GM12878 (cell line): ENCODE data around the gene FAM171A1.

Source experiments
- SMAD5 ChIP-seq: IDR thresholded peaks from 2 replicates; pipeline ENCODE4 v1.6.1; 2016; ENCODE audit warnings: antibody characterized with exemption, low read depth
- TF ChIP-seq, protein P1 (sequence below), 3 experiments: IDR thresholded peaks in 2 of 3; conservative IDR thresholded peaks in 1 of 3; 2 replicates each; pipeline ENCODE4 v1.5.1; 2011; ENCODE audit warnings: low read depth in 3 of 3, low read length in 3 of 3, mild to moderate bottlenecking in 3 of 3, control low read depth in 2 of 3, moderate library complexity in 2 of 3, inconsistent platforms in 1 of 3, mixed read lengths in 1 of 3; ENCODE audit not compliant: control insufficient read depth in 2 of 3, insufficient read depth in 1 of 3; ENCODE audit errors: extremely low read depth in 1 of 3

- TF ChIP-seq SMAD5, result no peak
- TF ChIP-seq, protein P1, sequence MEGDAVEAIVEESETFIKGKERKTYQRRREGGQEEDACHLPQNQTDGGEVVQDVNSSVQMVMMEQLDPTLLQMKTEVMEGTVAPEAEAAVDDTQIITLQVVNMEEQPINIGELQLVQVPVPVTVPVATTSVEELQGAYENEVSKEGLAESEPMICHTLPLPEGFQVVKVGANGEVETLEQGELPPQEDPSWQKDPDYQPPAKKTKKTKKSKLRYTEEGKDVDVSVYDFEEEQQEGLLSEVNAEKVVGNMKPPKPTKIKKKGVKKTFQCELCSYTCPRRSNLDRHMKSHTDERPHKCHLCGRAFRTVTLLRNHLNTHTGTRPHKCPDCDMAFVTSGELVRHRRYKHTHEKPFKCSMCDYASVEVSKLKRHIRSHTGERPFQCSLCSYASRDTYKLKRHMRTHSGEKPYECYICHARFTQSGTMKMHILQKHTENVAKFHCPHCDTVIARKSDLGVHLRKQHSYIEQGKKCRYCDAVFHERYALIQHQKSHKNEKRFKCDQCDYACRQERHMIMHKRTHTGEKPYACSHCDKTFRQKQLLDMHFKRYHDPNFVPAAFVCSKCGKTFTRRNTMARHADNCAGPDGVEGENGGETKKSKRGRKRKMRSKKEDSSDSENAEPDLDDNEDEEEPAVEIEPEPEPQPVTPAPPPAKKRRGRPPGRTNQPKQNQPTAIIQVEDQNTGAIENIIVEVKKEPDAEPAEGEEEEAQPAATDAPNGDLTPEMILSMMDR (IDR thresholded peaks at IDR 0.05 in 2 of 3, conservative IDR thresholded peaks at IDR 0.05 in 1 of 3; ENCODE audit: control insufficient read depth in 2 of 3, extremely low read depth in 1 of 3, insufficient read depth in 1 of 3, low read depth in 3 of 3, low read length in 3 of 3), result no peak
Measured at GRCh38 chr10:15336211-15336610, 34.9 kb downstream of the FAM171A1 start.
